ENCODE measurements around the gene EXOC4. TPM values are rescaled to one million over a fixed set of nuclear protein-coding genes. Genes with fewer than 3 reads are reported as not detected.

The EXOC4 gene
- total RNA-seq, 1 donor from 2014 or later: 145 TPM

DNA sequence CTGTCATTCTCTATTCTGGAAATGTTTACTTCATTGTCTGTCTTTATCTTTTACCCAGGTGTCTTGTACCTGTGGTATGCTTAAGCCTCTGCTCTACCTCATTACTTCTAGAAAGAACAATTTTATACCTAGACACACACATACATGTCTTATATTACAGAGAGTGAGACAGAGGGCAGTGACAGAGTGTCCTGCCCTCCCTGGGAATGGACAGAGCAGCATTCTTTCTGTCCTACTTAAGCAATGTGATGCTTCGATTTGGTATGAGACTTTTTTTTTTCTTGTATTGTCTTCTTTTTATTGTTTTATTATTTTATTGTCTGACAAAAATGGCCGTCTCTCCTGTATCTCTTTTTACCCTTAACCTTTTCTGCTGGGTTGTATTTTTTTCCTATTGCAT is 286.1 kb downstream of the EXOC4 start:
- Mint-ChIP-seq H3K27me3 (no peaks in the 10 kb centered on the region), H3K36me3 (ENCODE audit: insufficient read depth) (peaks cover 1% of the 10 kb centered on the region), H3K9me3 (ENCODE audit: low read depth) (no peaks in the 10 kb centered on the region), H3K4me1 (ENCODE audit: low read depth) (no peaks in the 10 kb centered on the region), H3K27ac (no peak overlapping the region), H3K4me3 (ENCODE audit: low read depth) (no peak overlapping the region)
- TF ChIP-seq, protein P1, sequence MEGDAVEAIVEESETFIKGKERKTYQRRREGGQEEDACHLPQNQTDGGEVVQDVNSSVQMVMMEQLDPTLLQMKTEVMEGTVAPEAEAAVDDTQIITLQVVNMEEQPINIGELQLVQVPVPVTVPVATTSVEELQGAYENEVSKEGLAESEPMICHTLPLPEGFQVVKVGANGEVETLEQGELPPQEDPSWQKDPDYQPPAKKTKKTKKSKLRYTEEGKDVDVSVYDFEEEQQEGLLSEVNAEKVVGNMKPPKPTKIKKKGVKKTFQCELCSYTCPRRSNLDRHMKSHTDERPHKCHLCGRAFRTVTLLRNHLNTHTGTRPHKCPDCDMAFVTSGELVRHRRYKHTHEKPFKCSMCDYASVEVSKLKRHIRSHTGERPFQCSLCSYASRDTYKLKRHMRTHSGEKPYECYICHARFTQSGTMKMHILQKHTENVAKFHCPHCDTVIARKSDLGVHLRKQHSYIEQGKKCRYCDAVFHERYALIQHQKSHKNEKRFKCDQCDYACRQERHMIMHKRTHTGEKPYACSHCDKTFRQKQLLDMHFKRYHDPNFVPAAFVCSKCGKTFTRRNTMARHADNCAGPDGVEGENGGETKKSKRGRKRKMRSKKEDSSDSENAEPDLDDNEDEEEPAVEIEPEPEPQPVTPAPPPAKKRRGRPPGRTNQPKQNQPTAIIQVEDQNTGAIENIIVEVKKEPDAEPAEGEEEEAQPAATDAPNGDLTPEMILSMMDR (IDR thresholded peaks at IDR 0.05; ENCODE audit: unreplicated experiment): no peak
- DNase-seq (ENCODE audit: low spot score, unreplicated experiment): no peak

DNA sequence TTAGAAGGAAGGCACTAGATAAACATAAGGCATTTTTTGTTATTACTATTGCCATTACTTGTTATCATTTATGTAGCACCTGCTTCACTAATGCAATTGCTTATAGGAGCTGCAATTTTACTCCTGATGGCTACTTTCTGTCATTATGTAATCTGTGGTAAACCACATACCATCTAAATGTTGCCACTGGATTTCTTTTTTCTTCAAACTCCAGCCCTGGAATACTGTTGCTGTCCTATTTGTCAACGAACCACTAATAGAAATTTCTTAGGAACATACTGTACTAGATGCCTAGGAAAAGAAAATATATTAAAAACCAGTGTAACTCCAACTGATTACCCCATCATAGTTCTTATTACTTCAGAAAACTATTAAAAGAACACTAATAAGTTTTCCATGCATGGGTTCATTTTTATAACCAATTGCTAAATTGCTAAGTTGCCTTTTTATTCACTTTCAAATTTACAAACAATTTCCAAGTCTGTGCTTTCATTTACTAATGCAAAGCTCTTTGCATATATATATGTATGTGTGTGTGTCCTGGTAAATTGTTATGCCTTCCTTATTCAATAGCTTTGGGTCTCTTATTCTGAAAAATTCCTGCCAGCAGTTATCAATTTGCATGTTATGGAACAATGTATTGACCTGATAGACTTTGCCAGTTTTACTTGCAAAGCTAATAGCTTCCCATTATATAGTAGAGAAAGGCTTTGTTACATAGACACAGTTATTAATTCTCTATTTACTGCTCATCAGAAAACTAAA is 287.4 kb downstream of the EXOC4 start:
- no peak for DNase-seq (ENCODE audit: low spot score, unreplicated experiment)
- H3K4me1 Mint-ChIP-seq (ENCODE audit: low read depth): no peaks in the 10 kb centered on the region
- TF ChIP-seq, protein P1 (IDR thresholded peaks at IDR 0.05; ENCODE audit: unreplicated experiment): no peak
- H3K36me3 Mint-ChIP-seq (ENCODE audit: insufficient read depth): peaks cover 1% of the 10 kb centered on the region
- H3K27ac Mint-ChIP-seq: no peak overlapping the region
- no peak overlapping the region for H3K4me3 Mint-ChIP-seq (ENCODE audit: low read depth)
- H3K27me3 Mint-ChIP-seq: no peaks in the 10 kb centered on the region
- no peaks in the 10 kb centered on the region for H3K9me3 Mint-ChIP-seq (ENCODE audit: low read depth)

DNA sequence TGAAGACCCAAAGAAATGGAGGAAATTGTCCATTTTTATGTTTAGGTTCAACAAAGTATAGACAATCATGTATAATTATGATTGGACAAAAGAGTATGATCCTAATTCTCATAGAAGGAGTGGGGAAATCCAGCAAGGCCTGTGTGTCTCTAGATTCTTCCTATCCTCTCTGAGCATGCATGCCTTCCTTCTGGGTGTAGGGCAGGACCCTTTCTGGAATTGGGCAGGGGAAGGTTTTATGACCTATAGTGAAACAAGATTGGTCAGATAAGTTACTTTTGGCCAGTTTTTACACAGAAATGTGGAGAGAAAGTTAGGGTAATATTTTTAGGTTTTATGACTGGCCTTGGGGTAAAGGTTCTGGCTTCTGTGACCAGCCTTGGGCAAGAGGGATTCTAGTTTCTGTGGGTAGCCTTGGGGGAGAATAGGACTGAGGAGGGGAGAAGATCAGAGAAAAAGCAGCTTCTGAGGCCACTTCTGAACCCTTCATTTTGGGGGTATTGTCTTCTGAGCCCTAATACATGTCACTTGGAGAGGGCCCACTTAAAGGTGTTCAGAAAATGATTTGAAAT is 289.4 kb downstream of the EXOC4 start:
- TF ChIP-seq, protein P1 (IDR thresholded peaks at IDR 0.05; ENCODE audit: unreplicated experiment): no peak
- H3K36me3 Mint-ChIP-seq (ENCODE audit: insufficient read depth): peaks cover 1% of the 10 kb centered on the region
- H3K9me3 Mint-ChIP-seq (ENCODE audit: low read depth): no peaks in the 10 kb centered on the region
- H3K4me1 Mint-ChIP-seq (ENCODE audit: low read depth): no peaks in the 10 kb centered on the region
- no peak for DNase-seq (ENCODE audit: low spot score, unreplicated experiment)
- H3K27me3 Mint-ChIP-seq: no peaks in the 10 kb centered on the region
- no peak overlapping the region for H3K4me3 Mint-ChIP-seq (ENCODE audit: low read depth)
- H3K27ac Mint-ChIP-seq: no peak overlapping the region

DNA sequence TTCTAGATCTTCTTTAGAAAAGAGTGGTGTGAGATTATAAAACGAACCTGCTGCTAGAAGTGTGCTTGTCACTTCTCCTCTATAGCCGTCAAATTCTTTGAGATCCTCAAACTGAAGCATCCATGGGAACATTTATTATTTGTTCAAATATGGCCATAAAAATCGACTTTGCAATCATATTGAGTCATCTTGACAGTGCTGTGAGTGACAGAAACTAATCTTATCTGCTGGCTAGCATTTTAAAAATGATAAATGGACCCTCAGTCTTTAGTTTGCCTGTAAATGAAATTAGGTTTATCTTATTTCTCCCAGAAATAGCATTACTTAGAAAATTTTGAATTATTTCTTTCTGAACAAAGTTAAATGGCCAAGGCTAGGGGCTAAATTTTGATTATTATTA is 290.8 kb downstream of the EXOC4 start:
- no peaks in the 10 kb centered on the region for H3K36me3 Mint-ChIP-seq (ENCODE audit: insufficient read depth)
- no peaks in the 10 kb centered on the region for H3K27me3 Mint-ChIP-seq
- DNase-seq (ENCODE audit: low spot score, unreplicated experiment): no peak
- no peak overlapping the region for H3K4me3 Mint-ChIP-seq (ENCODE audit: low read depth)
- no peak overlapping the region for H3K27ac Mint-ChIP-seq
- no peaks in the 10 kb centered on the region for H3K9me3 Mint-ChIP-seq (ENCODE audit: low read depth)
- TF ChIP-seq, protein P1 (IDR thresholded peaks at IDR 0.05; ENCODE audit: unreplicated experiment): no peak
- no peaks in the 10 kb centered on the region for H3K4me1 Mint-ChIP-seq (ENCODE audit: low read depth)

DNA sequence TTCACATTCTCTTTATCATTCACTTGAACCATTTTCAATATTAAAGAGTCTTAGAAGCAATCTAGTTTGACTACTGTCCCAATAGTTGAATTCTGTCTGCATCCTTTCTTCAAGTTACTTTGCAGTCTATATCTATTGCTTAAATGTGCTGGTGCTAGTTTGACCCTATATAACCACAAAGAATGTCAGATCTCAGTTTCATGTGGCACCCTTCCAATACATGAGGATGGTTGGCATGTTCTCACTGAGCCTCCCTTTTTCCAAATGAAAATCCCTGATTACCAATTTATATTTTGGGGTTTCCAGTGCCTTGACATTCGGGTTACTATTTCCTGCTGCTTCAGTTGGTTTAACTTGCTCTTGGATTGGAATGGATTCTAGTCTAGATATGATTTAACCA is 292.7 kb downstream of the EXOC4 start:
- no peaks in the 10 kb centered on the region for H3K9me3 Mint-ChIP-seq (ENCODE audit: low read depth)
- TF ChIP-seq, protein P1 (IDR thresholded peaks at IDR 0.05; ENCODE audit: unreplicated experiment): no peak
- no peaks in the 10 kb centered on the region for H3K27me3 Mint-ChIP-seq
- H3K4me1 Mint-ChIP-seq (ENCODE audit: low read depth): no peaks in the 10 kb centered on the region
- no peak overlapping the region for H3K27ac Mint-ChIP-seq
- H3K36me3 Mint-ChIP-seq (ENCODE audit: insufficient read depth): no peaks in the 10 kb centered on the region
- H3K4me3 Mint-ChIP-seq (ENCODE audit: low read depth): no peak overlapping the region
- no peak for DNase-seq (ENCODE audit: low spot score, unreplicated experiment)

Data from progenitor cell of endocrine pancreas (in vitro differentiated cells).